ENCODE data around the gene SLC46A1. TPM values are rescaled to one million over a fixed set of nuclear protein-coding genes. Genes with fewer than 3 reads are reported as not detected.

The SLC46A1 gene
- polyA plus RNA-seq, 3 donors = 12.5 to 15.1 (median 13.5) TPM

GRCh38 chr17:28412099-28412498, 6.1 kb upstream of the SLC46A1 start:
- DNase-seq (ENCODE audit: extremely low read depth in 1 of 11, low read depth in 9 of 11, low spot score in 4 of 11) = no peak

- DNase-seq (ENCODE audit: extremely low read depth in 1 of 11, low read depth in 9 of 11, low spot score in 4 of 11) = no peak
Observed at GRCh38 chr17:28407974-28408306, 1.9 kb upstream of the SLC46A1 start.

GRCh38 chr17:28407130-28407973, 1.3 kb upstream of the SLC46A1 start:
- DNase-seq (ENCODE audit: extremely low read depth in 1 of 11, low read depth in 9 of 11, low spot score in 4 of 11) = no peak

GRCh38 chr17:28406473-28406814, 432 bp upstream of the SLC46A1 start:
- DNase-seq (ENCODE audit: extremely low read depth in 1 of 11, low read depth in 9 of 11, low spot score in 4 of 11) = no peak

GRCh38 chr17:28404812-28405570, 1.0 kb downstream of the SLC46A1 start:
- no peak for DNase-seq (ENCODE audit: extremely low read depth in 1 of 11, low read depth in 9 of 11, low spot score in 4 of 11)

- no peak for DNase-seq (ENCODE audit: extremely low read depth in 1 of 11, low read depth in 9 of 11, low spot score in 4 of 11)
Observed at GRCh38 chr17:28404461-28404811, 1.6 kb downstream of the SLC46A1 start.

GRCh38 chr17:28404007-28404406, 2.0 kb downstream of the SLC46A1 start:
- no peak for DNase-seq (ENCODE audit: extremely low read depth in 1 of 11, low read depth in 9 of 11, low spot score in 4 of 11)

GRCh38 chr17:28402844-28403243, 3.2 kb downstream of the SLC46A1 start:
- no peak for DNase-seq (ENCODE audit: extremely low read depth in 1 of 11, low read depth in 9 of 11, low spot score in 4 of 11)

- DNase-seq (ENCODE audit: extremely low read depth in 1 of 11, low read depth in 9 of 11, low spot score in 4 of 11) = no peak
Observed at GRCh38 chr17:28402224-28402630, 3.8 kb downstream of the SLC46A1 start.

GRCh38 chr17:28399808-28400207, 6.2 kb downstream of the SLC46A1 start:
- DNase-seq (ENCODE audit: extremely low read depth in 1 of 11, low read depth in 9 of 11, low spot score in 4 of 11) = no peak

GRCh38 chr17:28398280-28398981, 7.6 kb downstream of the SLC46A1 start:
- DNase-seq (ENCODE audit: extremely low read depth in 1 of 11, low read depth in 9 of 11, low spot score in 4 of 11) = no peak

GRCh38 chr17:28397687-28398279, 8.2 kb downstream of the SLC46A1 start:
- DNase-seq (ENCODE audit: extremely low read depth in 1 of 11, low read depth in 9 of 11, low spot score in 4 of 11) = no peak

- no peak for DNase-seq (ENCODE audit: extremely low read depth in 1 of 11, low read depth in 9 of 11, low spot score in 4 of 11)
Observed at GRCh38 chr17:28397275-28397674, 8.7 kb downstream of the SLC46A1 start.

GRCh38 chr17:28396635-28397239, 9.3 kb downstream of the SLC46A1 start:
- DNase-seq (ENCODE audit: extremely low read depth in 1 of 11, low read depth in 9 of 11, low spot score in 4 of 11) = no peak

GRCh38 chr17:28395968-28396367, 10.0 kb downstream of the SLC46A1 start:
- DNase-seq (ENCODE audit: extremely low read depth in 1 of 11, low read depth in 9 of 11, low spot score in 4 of 11) = no peak

- no peak for DNase-seq (ENCODE audit: extremely low read depth in 1 of 11, low read depth in 9 of 11, low spot score in 4 of 11)
Observed at GRCh38 chr17:28395426-28395825, 10.6 kb downstream of the SLC46A1 start.

GRCh38 chr17:28394337-28395116, 11.5 kb downstream of the SLC46A1 start:
- no peak for DNase-seq (ENCODE audit: extremely low read depth in 1 of 11, low read depth in 9 of 11, low spot score in 4 of 11)

GRCh38 chr17:28392491-28392890, 13.5 kb downstream of the SLC46A1 start:
- no peak for DNase-seq (ENCODE audit: extremely low read depth in 1 of 11, low read depth in 9 of 11, low spot score in 4 of 11)

- no peak for DNase-seq (ENCODE audit: extremely low read depth in 1 of 11, low read depth in 9 of 11, low spot score in 4 of 11)
Observed at GRCh38 chr17:28391401-28391800, 14.6 kb downstream of the SLC46A1 start.

Measured in renal cortex interstitium (tissue), 11 donors.